Erythroblast (primary cell): ENCODE measurements around the gene CPLX1.

ENCODE experiments used
- GATA1 ChIP-seq: IDR thresholded peaks from 2 replicates; pipeline ENCODE4 v1.6.1; 2011; ENCODE audit warnings: low read depth, mild to moderate bottlenecking, control low read depth, low read length, moderate library complexity
- POLR2A ChIP-seq: IDR thresholded peaks from 2 replicates; pipeline ENCODE4 v1.6.1; 2011; ENCODE audit warnings: mild to moderate bottlenecking, low read length

- no peak for TF ChIP-seq POLR2A
- no peak for TF ChIP-seq GATA1
Observed at GRCh38 chr4:768995-769394, 56.9 kb downstream of the CPLX1 start.
